Cortex of kidney (tissue), 1 donor: ENCODE data around the gene ITGAV.

ENCODE experiments used
- DNase-seq: peaks from one replicate; lab custom pipeline; 2025; lab: John Stamatoyannopoulos, UW

Gene ITGAV

GRCh38 chr2:186575302-186575701 lies 14.6 kb upstream of the ITGAV start:
- no peak for DNase-seq

- DNase-seq: no peak
Observed at GRCh38 chr2:186575856-186576255, 14.0 kb upstream of the ITGAV start.

- no peak for DNase-seq
Observed at GRCh38 chr2:186576614-186577013, 13.2 kb upstream of the ITGAV start.

DNA sequence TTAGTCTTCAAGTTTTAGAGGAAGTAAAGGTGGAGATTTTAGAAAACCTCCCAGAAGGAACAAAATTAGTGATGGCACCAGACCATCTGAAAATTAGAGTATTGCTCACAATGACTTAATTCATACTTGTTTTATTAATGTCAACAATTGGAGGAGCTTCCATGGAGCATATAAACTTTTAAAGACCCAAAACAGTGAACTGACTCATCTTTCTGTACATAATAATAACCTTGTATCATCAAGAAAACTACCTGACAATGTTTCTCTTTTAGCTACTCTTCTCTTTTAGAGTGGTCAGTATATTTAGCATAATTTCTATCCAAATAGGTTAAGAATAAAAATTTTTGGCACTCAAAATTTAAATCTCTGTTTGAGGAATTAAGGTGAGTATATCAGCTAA lies 7.2 kb upstream of the ITGAV start:
- DNase-seq: no peak

DNA sequence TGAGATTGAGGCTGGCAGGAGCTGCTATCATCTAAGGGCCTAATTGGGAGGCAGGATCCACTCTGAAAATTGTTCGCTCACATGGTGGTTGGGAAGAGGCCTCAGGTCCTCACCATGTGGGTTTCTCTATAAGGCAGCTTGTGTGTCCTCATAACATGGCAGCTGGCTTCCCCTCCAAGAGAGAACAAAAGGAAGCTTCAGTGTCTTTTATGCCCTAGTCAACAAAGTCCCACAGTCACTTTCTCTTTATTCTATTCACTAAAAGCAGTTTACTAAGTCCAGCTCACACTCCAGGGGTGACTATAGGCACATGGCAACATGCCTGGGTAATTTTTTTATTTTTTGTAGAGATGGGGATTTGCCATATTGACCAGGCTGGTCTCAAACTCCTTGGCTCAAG lies 5.8 kb upstream of the ITGAV start:
- DNase-seq: no peak

GRCh38 chr2:186588421-186588820 lies 1.4 kb upstream of the ITGAV start:
- no peak for DNase-seq

DNA sequence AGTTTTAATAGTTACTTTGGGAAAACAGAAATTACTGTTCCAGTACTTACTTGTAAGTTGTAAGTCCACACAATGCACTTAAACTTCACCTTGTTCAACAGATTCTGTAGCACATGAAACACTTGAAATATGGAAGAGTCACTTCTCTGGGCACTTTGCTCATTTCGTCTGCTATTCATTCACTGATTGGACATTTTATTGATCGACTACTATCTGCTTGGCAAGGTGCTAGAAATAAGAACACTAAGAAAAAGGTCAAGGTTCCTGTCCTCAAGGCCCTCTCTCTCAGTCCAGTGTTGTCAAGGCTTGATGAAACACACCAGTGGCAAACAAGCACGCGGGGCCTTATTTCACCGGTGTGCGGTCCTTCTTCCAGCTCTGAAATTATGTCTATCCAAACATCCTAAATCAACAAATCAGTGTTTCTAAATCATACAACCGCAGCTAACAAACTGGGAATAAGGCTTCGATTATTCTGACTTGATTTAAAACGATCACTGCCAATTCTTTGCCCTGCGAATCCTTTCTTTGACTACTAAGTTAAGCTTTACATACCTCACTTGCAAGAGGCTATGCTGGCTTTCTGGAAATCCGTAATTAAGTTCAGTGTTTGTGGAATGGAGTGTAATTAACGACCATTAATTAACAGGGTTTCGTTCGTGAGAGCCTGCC lies 780 bp upstream of the ITGAV start:
- DNase-seq: no peak

DNA sequence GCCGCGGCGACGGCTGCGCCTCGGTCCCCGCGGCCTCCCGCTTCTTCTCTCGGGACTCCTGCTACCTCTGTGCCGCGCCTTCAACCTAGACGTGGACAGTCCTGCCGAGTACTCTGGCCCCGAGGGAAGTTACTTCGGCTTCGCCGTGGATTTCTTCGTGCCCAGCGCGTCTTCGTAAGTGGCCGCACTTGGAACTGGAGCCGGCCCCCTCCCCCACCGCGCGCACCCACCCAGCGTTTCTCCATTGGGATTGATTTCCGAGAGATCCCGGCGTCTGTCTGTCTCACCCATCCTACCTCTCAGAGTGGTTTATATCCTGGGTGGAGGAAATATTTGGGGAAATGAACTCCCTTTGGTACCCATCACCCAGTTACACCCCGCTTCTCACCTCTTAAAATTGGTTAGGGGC lies 498 bp downstream of the ITGAV start:
- no peak for DNase-seq

GRCh38 chr2:186590759-186591505 lies 1.1 kb downstream of the ITGAV start:
- DNase-seq: no peak

DNA sequence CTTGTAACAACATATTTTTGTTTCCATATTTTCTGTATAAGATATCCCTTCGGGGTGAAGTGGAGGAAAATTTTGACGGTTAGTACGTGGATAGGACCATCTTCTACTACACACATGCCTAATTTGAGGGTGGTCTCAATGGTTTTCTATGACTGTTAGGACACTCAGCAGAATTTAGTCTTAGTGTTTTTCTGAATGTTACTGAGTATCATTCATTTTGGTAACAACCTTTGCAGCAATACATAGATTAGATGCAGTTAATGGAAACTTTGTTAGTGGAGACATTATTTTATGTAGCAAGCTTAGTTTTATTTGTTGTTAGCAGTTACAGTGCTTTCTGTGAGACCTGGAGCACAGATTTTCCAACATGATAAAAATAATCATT lies 1.6 kb downstream of the ITGAV start:
- DNase-seq: no peak

GRCh38 chr2:186592137-186592875 lies 2.5 kb downstream of the ITGAV start:
- DNase-seq: no peak

DNA sequence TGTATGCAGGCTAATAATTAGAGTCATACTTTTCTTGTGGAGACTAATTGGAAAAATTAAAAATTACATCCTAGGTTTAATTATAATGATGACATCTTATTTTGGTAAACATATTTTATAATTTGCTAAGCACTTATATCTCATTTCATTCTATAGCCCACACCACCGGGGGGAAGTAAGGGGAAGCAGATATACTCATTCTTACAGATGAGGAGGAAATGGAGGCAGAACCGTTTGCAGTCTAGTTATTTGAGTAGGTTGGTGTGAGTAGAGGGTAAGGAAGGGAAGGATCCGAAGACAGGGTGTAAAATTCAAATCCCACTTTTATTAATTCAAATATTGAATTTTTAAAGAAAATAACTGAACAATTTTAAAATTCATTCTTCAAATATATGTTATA lies 3.7 kb downstream of the ITGAV start:
- no peak for DNase-seq

DNA sequence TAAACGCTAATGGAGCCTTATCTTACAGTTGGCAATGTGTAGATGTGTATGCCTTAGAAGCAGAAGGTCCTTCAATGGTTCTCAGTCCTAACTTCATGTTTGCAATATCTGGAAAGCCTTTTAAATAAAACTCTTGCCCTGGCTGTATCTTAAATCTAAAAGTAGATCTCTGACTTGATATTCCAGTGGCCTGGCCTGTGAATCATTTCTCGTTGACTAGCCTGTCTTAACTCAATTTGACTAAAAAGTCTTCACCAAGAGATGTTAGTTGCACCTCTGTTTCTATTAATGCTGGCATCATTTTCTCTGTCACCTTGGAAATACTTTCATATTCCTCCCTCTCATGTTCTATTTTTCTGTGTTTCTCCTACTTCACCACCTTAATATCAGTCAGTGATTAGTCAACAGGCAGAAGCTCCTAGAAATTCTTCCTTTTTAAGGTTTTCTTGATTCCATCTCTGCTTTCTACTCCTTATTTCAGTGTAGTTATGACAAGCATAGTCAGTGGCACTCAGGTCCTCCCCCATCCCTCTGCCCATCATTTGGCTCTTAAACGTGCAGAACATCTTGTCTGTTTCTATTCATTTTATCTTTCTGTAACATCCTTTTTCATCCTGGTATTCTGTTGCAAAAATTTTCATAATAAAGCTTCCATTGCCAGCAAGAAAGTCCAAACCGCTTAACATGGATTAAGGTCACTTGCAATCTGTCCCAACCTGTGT lies 4.3 kb downstream of the ITGAV start:
- no peak for DNase-seq

DNA sequence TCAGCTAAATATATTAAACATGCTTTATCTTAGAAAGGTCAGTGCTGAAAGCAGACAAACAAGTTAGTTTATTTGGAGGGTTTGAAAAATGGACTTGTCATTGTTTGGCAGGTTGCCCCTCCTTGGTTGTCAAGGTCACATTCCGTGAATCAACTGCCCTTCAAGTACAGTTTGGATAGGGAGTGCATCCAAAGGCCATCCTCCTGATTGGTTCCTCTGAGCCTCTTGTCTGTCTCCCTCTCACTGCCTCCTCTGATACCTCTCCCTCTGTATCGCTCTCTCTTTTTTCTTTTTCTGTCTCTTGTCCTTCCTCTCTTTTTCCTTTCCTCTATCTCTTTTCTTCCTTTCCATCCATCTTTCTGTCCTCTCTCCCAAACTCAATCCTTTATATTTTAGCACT lies 5.4 kb downstream of the ITGAV start:
- DNase-seq: no peak

DNA sequence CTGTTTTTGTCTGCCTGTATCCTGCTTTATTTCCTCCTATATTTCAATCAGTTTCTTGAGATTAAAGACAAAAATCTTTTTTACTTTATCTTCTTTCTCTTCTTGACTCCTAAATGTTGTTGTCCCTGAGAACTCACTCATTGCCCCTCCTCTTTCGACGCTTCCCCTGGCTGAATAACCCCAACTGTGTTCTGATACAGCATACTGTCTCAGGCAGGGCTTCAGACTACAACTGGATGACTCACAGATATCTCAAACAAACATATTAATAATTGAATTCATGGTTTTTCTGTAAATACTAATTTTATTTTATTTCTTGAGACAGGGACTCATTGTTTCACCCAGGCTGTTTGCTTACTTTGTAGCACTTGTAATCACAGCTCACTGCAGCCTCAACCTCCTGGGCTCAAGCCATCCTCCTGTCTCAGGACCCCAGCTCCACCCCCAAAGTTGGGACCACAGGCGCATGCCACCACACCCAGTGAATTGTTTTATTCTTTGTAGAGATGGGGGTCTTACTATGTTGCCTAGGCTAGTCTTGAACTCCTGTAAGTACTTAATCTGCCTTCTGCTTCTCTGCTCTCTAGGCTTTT lies 9.4 kb downstream of the ITGAV start:
- DNase-seq: no peak

DNA sequence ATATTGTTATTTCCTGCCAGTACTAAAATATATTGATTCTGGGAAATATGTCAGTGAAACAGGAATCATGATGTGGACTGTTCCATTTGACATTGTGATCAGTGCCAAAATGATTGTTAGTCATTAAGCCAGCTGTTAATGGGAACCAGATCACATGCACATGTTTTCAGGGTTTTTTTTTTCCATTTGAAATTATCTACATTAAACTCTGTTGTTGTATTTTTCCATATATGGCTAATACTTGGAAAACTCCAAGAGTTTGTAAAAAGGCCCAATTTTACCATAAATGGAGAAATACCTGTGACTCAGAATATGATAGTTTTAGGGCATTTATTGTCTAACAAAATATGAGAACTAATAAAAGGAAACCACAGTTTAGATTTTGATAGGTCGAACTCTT lies 13.4 kb downstream of the ITGAV start:
- no peak for DNase-seq

GRCh38 chr2:186605041-186605440 lies 15.2 kb downstream of the ITGAV start:
- no peak for DNase-seq

DNA sequence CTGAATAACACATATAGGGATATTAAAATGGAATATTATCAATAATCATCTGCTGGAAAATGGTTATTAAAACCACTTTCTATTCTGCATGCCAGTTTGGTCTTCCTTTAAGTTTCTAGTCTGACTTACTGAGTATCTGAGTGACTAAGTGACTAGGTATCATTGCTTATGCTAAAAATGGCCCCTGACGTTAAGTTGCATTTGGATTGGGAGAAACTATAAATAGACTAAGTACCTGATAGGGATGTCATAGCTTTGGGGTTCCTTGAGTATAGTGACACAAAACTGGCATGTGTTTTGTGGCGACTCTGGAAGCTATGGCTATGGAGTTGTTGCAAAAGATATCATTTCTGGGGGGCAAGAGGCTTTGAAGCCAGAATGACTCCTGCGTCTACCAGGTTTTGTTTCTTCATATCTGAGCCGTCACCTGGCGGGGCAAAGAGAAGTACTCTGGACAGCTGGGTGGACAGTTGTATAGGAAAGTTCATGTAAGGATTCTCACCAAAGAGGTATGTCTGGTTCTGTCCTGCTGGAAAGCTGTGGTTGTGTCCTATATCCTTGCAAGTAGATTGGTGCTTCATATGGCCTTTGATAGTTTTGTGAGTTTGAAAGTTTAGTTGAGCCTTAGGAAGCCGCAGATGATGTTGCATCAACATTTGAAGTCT lies 17.9 kb downstream of the ITGAV start:
- no peak for DNase-seq

GRCh38 chr2:186610785-186611184 lies 20.9 kb downstream of the ITGAV start:
- no peak for DNase-seq

- DNase-seq: no peak
Observed at GRCh38 chr2:186611526-186611925, 21.7 kb downstream of the ITGAV start.

GRCh38 chr2:186612026-186612425 lies 22.2 kb downstream of the ITGAV start:
- DNase-seq: no peak
